Measurements from ENCODE around the gene CDYL. TPM values are rescaled to one million over a fixed set of nuclear protein-coding genes. Genes with fewer than 3 reads are reported as not detected.

Gene CDYL
- polyA plus RNA-seq, 1 of the 3 experiments (the other 2 are of a cell fraction), result 13.3 TPM

- H3K9me2 ChIP-seq, result no peaks in the 10 kb centered on the region
- H3K4me2 ChIP-seq, result peak within 1 kb of the TSS; percentile 96
- peak; percentile 96 for DNase-seq
- H3K79me2 ChIP-seq (ENCODE audit: insufficient read depth), result no peaks in the 10 kb centered on the region
- H3K9ac ChIP-seq, result peak within 1 kb of the TSS; percentile 80
- ChIA-PET POLR2A (interaction anchor here (0.6 to 1.5 kb wide), 4 partner anchors 47 to 1896 kb away, joined by 3 to 4 read pairs (median 3); partner anchors contain the start of genes CDYL and ECI2), CTCF (interaction anchor here (0.6 to 1.9 kb wide), 8 partner anchors 9 to 544 kb away, joined by 3 to 5 read pairs (median 3); no protein-coding TSS in a partner anchor)
- peaks cover 16 to 21% of the 10 kb centered on the region in 2 experiments for H3K36me3 ChIP-seq (replicated peaks in 1 of 2; ENCODE audit: control insufficient read depth in 1 of 2, insufficient read depth in 2 of 2, low read length in 1 of 2)
- peak within 1 kb of the TSS; percentile 74 to 87 for H3K27ac ChIP-seq (ENCODE audit: low read depth in 2 of 2, low read length in 1 of 2)
- H3K4me1 ChIP-seq (ENCODE audit: control insufficient read depth in 1 of 2, insufficient read depth in 2 of 2, low read depth in 1 of 2, low read length in 1 of 2), result peaks cover 0 to 2% of the 10 kb centered on the region in 2 experiments; a peak in 2 of 4 replicates
- H4K20me1 ChIP-seq (ENCODE audit: insufficient read depth), result no peaks in the 10 kb centered on the region
- H3F3A ChIP-seq (replicated peaks; ENCODE audit: insufficient read depth), result no peaks in the 10 kb centered on the region
- H3K27me3 ChIP-seq (ENCODE audit: insufficient read depth), result no peaks in the 10 kb centered on the region
- peak within 1 kb of the TSS; percentile 51 to 76 for H3K4me3 ChIP-seq (ENCODE audit: low read depth in 2 of 2, low read length in 1 of 2)
- peak within 1 kb of the TSS; percentile 99 for H2AFZ ChIP-seq (ENCODE audit: low read depth)
- no peaks in the 10 kb centered on the region for H3K9me3 ChIP-seq
- 0% methylated on average over 21 of the region's 64 CpGs for WGBS (ENCODE audit: low lambda C conversion rate)
- TF ChIP-seq GABPA (IDR thresholded peaks at IDR 0.05; ENCODE audit: low read depth), result peak; percentile 39; the same call in 1 of the 2 replicates
- TF ChIP-seq MXI1 (IDR thresholded peaks at IDR 0.05; ENCODE audit: low read depth, low read length), result peak; percentile 96
- TF ChIP-seq PBX3 (IDR thresholded peaks at IDR 0.05), result no peak
- TF ChIP-seq FOSL2 (IDR thresholded peaks at IDR 0.05; ENCODE audit: borderline replicate concordance, low read depth), result no peak
- no peak for TF ChIP-seq SMC3 (IDR thresholded peaks at IDR 0.05; ENCODE audit: low read depth, low read length)
- TF ChIP-seq EP300 (IDR thresholded peaks at IDR 0.05; ENCODE audit: borderline replicate concordance in 1 of 2, low read depth in 1 of 2, low read length in 1 of 2), result no peak
- TF ChIP-seq RXRA (IDR thresholded peaks at IDR 0.05; ENCODE audit: borderline replicate concordance, low read depth), result no peak
- no peak for TF ChIP-seq GATA2 (CRISPR knock-in tag; IDR thresholded peaks at IDR 0.05)
- peak; percentile 21 for TF ChIP-seq RAD21 (IDR thresholded peaks at IDR 0.05; ENCODE audit: low read length)
- TF ChIP-seq TAF1 (IDR thresholded peaks at IDR 0.05; ENCODE audit: borderline replicate concordance, low read depth, low read length), result peak; percentile 75
- TF ChIP-seq CHD2 (IDR thresholded peaks at IDR 0.05; ENCODE audit: low read length, partially characterized antibody), result peak; percentile 83
- TF ChIP-seq NFIC (IDR thresholded peaks at IDR 0.05; ENCODE audit: borderline replicate concordance), result no peak
- TF ChIP-seq NRF1 (IDR thresholded peaks at IDR 0.05; ENCODE audit: low read depth, low read length), result peak; percentile 32; the same call in 1 of the 2 replicates
- TF ChIP-seq TEAD4 (IDR thresholded peaks at IDR 0.05; ENCODE audit: borderline replicate concordance, insufficient read depth), result no peak
- TF ChIP-seq REST (IDR thresholded peaks at IDR 0.05; ENCODE audit: low read depth, low read length), result no peak
- TF ChIP-seq YY1 (IDR thresholded peaks at IDR 0.05; ENCODE audit: low read depth), result peak; percentile 75
- TF ChIP-seq MAX (IDR thresholded peaks at IDR 0.05; ENCODE audit: low read depth), result peak; percentile 99
- TF ChIP-seq POLR2AphosphoS5 (IDR thresholded peaks at IDR 0.05; ENCODE audit: low read depth, low read length), result peak; percentile 64
- TF ChIP-seq, protein P1, sequence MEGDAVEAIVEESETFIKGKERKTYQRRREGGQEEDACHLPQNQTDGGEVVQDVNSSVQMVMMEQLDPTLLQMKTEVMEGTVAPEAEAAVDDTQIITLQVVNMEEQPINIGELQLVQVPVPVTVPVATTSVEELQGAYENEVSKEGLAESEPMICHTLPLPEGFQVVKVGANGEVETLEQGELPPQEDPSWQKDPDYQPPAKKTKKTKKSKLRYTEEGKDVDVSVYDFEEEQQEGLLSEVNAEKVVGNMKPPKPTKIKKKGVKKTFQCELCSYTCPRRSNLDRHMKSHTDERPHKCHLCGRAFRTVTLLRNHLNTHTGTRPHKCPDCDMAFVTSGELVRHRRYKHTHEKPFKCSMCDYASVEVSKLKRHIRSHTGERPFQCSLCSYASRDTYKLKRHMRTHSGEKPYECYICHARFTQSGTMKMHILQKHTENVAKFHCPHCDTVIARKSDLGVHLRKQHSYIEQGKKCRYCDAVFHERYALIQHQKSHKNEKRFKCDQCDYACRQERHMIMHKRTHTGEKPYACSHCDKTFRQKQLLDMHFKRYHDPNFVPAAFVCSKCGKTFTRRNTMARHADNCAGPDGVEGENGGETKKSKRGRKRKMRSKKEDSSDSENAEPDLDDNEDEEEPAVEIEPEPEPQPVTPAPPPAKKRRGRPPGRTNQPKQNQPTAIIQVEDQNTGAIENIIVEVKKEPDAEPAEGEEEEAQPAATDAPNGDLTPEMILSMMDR (IDR thresholded peaks at IDR 0.05), result peak; percentile 82
- TF ChIP-seq, protein P2, sequence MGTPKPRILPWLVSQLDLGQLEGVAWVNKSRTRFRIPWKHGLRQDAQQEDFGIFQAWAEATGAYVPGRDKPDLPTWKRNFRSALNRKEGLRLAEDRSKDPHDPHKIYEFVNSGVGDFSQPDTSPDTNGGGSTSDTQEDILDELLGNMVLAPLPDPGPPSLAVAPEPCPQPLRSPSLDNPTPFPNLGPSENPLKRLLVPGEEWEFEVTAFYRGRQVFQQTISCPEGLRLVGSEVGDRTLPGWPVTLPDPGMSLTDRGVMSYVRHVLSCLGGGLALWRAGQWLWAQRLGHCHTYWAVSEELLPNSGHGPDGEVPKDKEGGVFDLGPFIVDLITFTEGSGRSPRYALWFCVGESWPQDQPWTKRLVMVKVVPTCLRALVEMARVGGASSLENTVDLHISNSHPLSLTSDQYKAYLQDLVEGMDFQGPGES (IDR thresholded peaks at IDR 0.05; ENCODE audit: low read depth, low read length), result no peak
- peak; percentile 24; the same call in 1 of the 2 replicates for TF ChIP-seq SIN3A (IDR thresholded peaks at IDR 0.05; ENCODE audit: borderline replicate concordance, low read depth, low read length)
- TF ChIP-seq EZH2phosphoT487 (IDR thresholded peaks at IDR 0.05; ENCODE audit: borderline replicate concordance, low read depth), result no peak
- TF ChIP-seq JUND (IDR thresholded peaks at IDR 0.05), result no peak
Observed at GRCh38 chr6:5003604-5004372, 227.6 kb downstream of the CDYL start, which contains the start of gene RPP40. RPP40 (minus strand) TSS chr6:5004037; CDS start chr6:5004002, 35 bp downstream.
